ENCODE results near the gene EPS8L2. TPM values are rescaled to one million over a fixed set of nuclear protein-coding genes. Genes with fewer than 3 reads are reported as not detected.

EPS8L2 gene
- total and polyA plus RNA-seq, 9 of the 15 experiments (the other 6 are each of a cell fraction or from before 2014, with no cell fraction given) = 0.75 to 17.0 (median 3.7) TPM

- H3K4me2 ChIP-seq (ENCODE audit: insufficient read depth, low read length) = no peak overlapping the region
- no peaks in the 10 kb centered on the region for H3K27me3 ChIP-seq (ENCODE audit: control insufficient read depth in 2 of 2, insufficient read depth in 2 of 2, low read length in 2 of 2)
- peaks cover 24 to 45% of the 10 kb centered on the region in 2 experiments; a peak in 4 of 5 replicates for H3K4me1 ChIP-seq (replicated peaks in 1 of 2; ENCODE audit: control insufficient read depth in 2 of 2, insufficient read depth in 2 of 2, low read length in 2 of 2)
- FAIRE-seq (no peak), ATAC-seq (no peak), DNase-seq (ENCODE audit: extremely low read depth in 1 of 4, low spot score in 3 of 4) (no peak)
- BruUV-seq (replicated peaks) = no TSS peak
- ChIA-PET POLR2A (interaction anchor here (0.8 kb wide), 1 partner anchor 246 kb away, joined by 3 read pairs; no protein-coding TSS in a partner anchor), CTCF (ENCODE audit: low intra/inter-chr PET ratio) (no interaction called here)
- 40% methylated on average over 3 of the region's 3 CpGs for WGBS (ENCODE audit: insufficient coverage, low coverage, missing lambda C conversion rate)
- no peak overlapping the region for H3K9ac ChIP-seq (ENCODE audit: insufficient read depth in 1 of 2, low read depth in 2 of 2, low read length in 2 of 2)
- intact Hi-C loops (cut with micrococcal nuclease) = no loop called here
- H3K9me3 ChIP-seq (replicated peaks; ENCODE audit: control insufficient read depth, insufficient read depth, low read depth, low read length) = no peaks in the 10 kb centered on the region
- no peak overlapping the region for H3K4me3 ChIP-seq
- H4K20me1 ChIP-seq (replicated peaks; ENCODE audit: control insufficient read depth, insufficient read depth, low read length) = no peaks in the 10 kb centered on the region
- no peak for TF ChIP-seq CBX3 (IDR thresholded peaks at IDR 0.05; ENCODE audit: borderline replicate concordance in 1 of 2, low read length in 2 of 2)
- TF ChIP-seq TRIM25 (IDR thresholded peaks at IDR 0.05; ENCODE audit: borderline replicate concordance) = no peak
- no peak for TF ChIP-seq SAFB2 (IDR thresholded peaks at IDR 0.05; ENCODE audit: borderline replicate concordance, low read depth, low read length, severe bottlenecking)
- no peak for TF ChIP-seq MTA2 (IDR thresholded peaks at IDR 0.05; ENCODE audit: low read depth)
- TF ChIP-seq BRCA1 (IDR thresholded peaks at IDR 0.05) = no peak
- no peak for TF ChIP-seq BRCA1 (CRISPR knock-in tag; IDR thresholded peaks at IDR 0.05)
- TF ChIP-seq RBFOX2 (IDR thresholded peaks at IDR 0.05; ENCODE audit: low read depth, low read length) = no peak
- TF ChIP-seq, protein P1, sequence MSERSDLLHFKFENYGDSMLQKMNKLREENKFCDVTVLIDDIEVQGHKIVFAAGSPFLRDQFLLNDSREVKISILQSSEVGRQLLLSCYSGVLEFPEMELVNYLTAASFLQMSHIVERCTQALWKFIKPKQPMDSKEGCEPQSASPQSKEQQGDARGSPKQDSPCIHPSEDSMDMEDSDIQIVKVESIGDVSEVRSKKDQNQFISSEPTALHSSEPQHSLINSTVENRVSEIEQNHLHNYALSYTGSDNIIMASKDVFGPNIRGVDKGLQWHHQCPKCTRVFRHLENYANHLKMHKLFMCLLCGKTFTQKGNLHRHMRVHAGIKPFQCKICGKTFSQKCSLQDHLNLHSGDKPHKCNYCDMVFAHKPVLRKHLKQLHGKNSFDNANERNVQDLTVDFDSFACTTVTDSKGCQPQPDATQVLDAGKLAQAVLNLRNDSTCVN (CRISPR knock-in tag; IDR thresholded peaks at IDR 0.05) = no peak
- TF ChIP-seq HNRNPK (IDR thresholded peaks at IDR 0.05; ENCODE audit: low read depth, low read length, poor library complexity, severe bottlenecking) = no peak
- TF ChIP-seq CC2D1A (IDR thresholded peaks at IDR 0.05) = no peak
- TF ChIP-seq SMAD1 (IDR thresholded peaks at IDR 0.05; ENCODE audit: low read depth, low read length, partially characterized antibody) = no peak
- no peak for TF ChIP-seq SIX5 (IDR thresholded peaks at IDR 0.05; ENCODE audit: borderline replicate concordance in 1 of 2, insufficient read depth in 1 of 2, low read depth in 1 of 2, low read length in 2 of 2)
- TF ChIP-seq RNF2 (IDR thresholded peaks at IDR 0.05) = no peak
- TF ChIP-seq ZNF830 (CRISPR knock-in tag; IDR thresholded peaks at IDR 0.05) = no peak
- TF ChIP-seq YY1 (IDR thresholded peaks at IDR 0.05; ENCODE audit: borderline replicate concordance in 1 of 3, control insufficient read depth in 1 of 3, extremely low read depth in 1 of 3, insufficient read depth in 3 of 3, insufficient read length in 1 of 3, insufficient replicate concordance in 2 of 3, low read depth in 1 of 3, low read length in 2 of 3) = no peak
- TF ChIP-seq ZNF263 (CRISPR knock-in tag; IDR thresholded peaks at IDR 0.05; ENCODE audit: borderline replicate concordance) = no peak
- no peak for TF ChIP-seq RFX7 (CRISPR knock-in tag; IDR thresholded peaks at IDR 0.05)
- H3K36me3 ChIP-seq (ENCODE audit: control insufficient read depth, insufficient read depth, low read length) = no peaks in the 10 kb centered on the region
- H2AFZ ChIP-seq (ENCODE audit: low read depth, low read length) = no peak overlapping the region
- H3K79me2 ChIP-seq (ENCODE audit: control insufficient read depth, insufficient read depth, low read length) = no peaks in the 10 kb centered on the region; the same call in 2 of the 3 replicates
- no peak overlapping the region; the same call in 2 of the 3 replicates for H3K27ac ChIP-seq (ENCODE audit: extremely low read depth, low read depth, low read length)
- H3K9me1 ChIP-seq (ENCODE audit: control insufficient read depth, insufficient read depth, low read length) = peaks cover 3% of the 10 kb centered on the region
- in situ Hi-C loops (cut with MboI) = no loop called here
Observed at GRCh38 chr11:742156-742546, 36.1 kb downstream of the EPS8L2 start.
